ENCODE data around the gene PTP4A2. TPM values are rescaled to one million over a fixed set of nuclear protein-coding genes. Genes with fewer than 3 reads are reported as not detected.
"Not testable (repeated sequence)": the region's sequence is repeated elsewhere in the genome, so short reads cannot be mapped to it uniquely, and the experiment has no call there.

The PTP4A2 gene
- total RNA-seq, 2 donors from 2014 or later = 269 to 384 TPM

DNA sequence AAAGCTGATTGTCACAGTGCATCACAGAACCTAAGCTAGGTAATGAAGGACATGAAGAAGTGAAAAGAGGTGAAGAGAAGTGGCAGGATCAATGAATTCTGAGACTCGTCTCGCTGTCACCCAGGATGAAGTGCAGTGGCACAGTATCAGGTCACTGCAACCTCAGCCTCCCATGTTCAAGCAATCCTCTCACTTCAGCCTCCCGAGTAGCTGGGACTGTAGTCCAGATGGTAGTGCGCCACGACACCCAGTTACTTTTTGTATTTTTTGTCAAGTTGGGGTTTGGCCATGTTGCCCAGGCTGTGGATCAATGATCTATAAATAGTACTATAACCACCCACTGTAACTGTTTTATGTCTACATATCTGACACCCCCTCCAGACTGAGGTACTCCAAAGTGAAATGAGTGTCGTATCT is 33.1 kb downstream of the PTP4A2 start:
- Mint-ChIP-seq H3K27ac (peak overlapping the region; percentile 65), H3K36me3 (ENCODE audit: low read depth) (peaks cover 6% of the 10 kb centered on the region), H3K4me3 (no peak overlapping the region), H3K27me3 (no peaks in the 10 kb centered on the region), H3K4me1 (peaks cover 22% of the 10 kb centered on the region)
- H3K9me3 ChIP-seq (ENCODE audit: control insufficient read depth, low read length, poor library complexity, severe bottlenecking) = no peaks in the 10 kb centered on the region
- ATAC-seq = no peak
- no peak for DNase-seq

DNA sequence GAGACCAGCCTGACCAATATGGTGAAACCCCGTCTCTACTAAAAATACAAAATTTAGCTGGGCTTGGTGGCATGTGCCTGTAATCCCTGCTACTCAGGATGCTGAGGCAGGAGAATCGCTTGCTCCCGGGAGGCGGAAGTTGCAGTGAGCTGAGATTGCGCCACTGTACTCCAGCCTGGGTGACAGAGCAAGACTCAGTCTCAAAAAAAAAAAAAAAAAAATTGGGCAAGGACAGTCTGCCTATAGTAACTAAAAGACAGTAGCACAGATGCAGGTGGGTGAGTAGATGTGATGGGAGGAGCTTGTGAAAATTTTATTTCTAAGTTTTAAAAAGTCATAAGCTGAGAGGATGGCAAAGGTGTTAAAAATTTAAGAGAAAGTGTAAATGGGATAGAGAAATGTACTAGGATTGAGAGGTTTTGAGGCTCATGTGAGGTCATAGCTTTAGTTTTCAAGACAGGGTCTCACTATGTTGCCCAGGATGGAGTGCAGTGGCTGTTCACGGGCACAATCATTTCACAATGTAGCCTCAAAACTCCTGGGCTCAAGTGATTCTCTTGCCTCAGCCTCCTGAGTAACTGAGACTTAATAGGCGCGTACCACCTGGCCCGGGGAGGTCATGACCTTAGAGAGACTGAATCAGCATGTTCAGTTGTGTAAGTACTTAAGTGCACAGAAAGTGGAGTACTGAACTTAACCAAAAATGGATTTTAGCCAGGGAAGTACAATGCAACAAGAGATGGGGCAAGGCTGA is 33.7 kb downstream of the PTP4A2 start:
- Mint-ChIP-seq H3K4me1 (peaks cover 20% of the 10 kb centered on the region), H3K4me3 (no peak overlapping the region), H3K27ac (peak overlapping the region; percentile 65), H3K27me3 (no peaks in the 10 kb centered on the region), H3K36me3 (ENCODE audit: low read depth) (peaks cover 3% of the 10 kb centered on the region)
- DNase-seq (no peak), ATAC-seq (peak; percentile 27)
- no peaks in the 10 kb centered on the region for H3K9me3 ChIP-seq (ENCODE audit: control insufficient read depth, low read length, poor library complexity, severe bottlenecking)

DNA sequence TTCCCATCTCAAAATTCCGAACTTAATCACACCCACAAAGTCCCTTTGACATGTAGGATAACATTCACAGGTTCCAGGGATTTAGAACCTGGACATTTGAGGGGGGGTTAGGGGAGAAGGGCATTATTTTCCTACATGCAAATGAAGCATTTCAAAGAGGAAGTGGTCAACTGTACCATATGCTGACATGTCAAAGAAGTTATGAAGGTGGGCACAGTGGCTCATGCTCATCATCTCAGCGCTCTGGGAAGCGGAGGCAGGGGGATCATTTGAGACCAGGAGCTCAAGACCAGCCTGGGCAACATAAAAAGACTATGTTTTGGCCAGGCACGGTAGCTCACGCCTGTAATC is 35.7 kb downstream of the PTP4A2 start:
- H3K9me3 ChIP-seq (ENCODE audit: control insufficient read depth, low read length, poor library complexity, severe bottlenecking) = no peaks in the 10 kb centered on the region
- Mint-ChIP-seq H3K36me3 (ENCODE audit: low read depth) (no peaks in the 10 kb centered on the region), H3K27me3 (no peaks in the 10 kb centered on the region), H3K4me3 (no peak overlapping the region), H3K4me1 (peaks cover 22% of the 10 kb centered on the region), H3K27ac (no peak overlapping the region)
- DNase-seq (no peak), ATAC-seq (no peak)

DNA sequence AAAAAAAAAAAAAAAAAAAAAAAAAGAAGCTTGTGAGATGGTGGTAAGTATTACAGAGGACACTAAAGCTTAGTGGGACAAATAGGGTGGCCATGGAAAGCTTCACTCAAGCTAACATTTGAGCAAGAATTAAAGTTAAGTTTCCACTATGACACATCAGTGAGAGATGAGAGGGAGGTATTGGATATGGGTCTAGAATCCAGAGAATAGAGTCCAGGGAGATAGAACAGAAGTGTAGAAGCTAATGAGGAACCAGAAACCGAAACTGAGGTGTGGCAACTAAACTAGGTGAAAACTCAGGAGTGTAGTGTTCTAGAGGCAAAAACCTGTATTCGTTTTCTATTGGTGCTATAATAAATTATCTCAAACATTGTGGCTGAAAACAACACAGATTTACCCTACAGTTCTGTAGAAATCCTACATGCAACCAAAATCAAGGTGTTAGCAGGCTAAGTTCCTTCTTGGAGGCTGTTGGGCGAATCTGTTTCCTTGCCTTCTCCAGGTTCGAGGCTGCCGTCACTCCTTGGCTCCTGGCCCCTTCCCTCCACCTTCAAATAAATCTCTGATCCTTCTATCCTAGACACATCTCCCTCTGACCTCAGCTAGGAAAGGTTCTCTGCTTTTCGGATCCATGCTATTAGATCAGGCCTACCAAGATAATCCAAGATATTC is 36.2 kb downstream of the PTP4A2 start:
- H3K4me1 Mint-ChIP-seq = peaks cover 22% of the 10 kb centered on the region
- DNase-seq (no peak), ATAC-seq (no peak)
- H3K36me3 Mint-ChIP-seq (ENCODE audit: low read depth) = no peaks in the 10 kb centered on the region
- H3K4me3 Mint-ChIP-seq = no peak overlapping the region
- no peaks in the 10 kb centered on the region for H3K27me3 Mint-ChIP-seq
- H3K9me3 ChIP-seq (ENCODE audit: control insufficient read depth, low read length, poor library complexity, severe bottlenecking) = no peaks in the 10 kb centered on the region
- H3K27ac Mint-ChIP-seq = no peak overlapping the region

DNA sequence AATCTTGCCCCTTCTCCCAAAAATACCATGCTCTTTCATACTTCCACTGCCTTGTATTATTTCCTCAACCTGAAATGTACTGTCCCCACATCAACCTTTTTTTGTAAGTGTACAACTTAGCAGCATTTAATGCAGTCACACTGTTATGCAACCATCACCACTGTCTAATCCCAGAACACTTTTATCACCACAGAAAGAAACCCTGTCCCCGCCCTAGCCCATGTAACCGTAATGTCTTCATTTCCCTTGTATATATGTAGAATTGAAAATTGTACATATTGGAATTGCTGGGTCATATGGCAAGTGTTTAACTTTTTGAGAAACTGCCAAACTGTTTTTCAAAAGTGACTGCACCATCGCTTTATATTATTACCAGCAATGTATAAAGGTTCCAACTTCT is 37.4 kb downstream of the PTP4A2 start:
- no peaks in the 10 kb centered on the region for H3K9me3 ChIP-seq (ENCODE audit: control insufficient read depth, low read length, poor library complexity, severe bottlenecking)
- Mint-ChIP-seq H3K4me3 (no peak overlapping the region), H3K27ac (no peak overlapping the region), H3K27me3 (no peaks in the 10 kb centered on the region), H3K4me1 (peaks cover 21% of the 10 kb centered on the region), H3K36me3 (ENCODE audit: low read depth) (no peaks in the 10 kb centered on the region)
- ATAC-seq = no peak
- DNase-seq = no peak

DNA sequence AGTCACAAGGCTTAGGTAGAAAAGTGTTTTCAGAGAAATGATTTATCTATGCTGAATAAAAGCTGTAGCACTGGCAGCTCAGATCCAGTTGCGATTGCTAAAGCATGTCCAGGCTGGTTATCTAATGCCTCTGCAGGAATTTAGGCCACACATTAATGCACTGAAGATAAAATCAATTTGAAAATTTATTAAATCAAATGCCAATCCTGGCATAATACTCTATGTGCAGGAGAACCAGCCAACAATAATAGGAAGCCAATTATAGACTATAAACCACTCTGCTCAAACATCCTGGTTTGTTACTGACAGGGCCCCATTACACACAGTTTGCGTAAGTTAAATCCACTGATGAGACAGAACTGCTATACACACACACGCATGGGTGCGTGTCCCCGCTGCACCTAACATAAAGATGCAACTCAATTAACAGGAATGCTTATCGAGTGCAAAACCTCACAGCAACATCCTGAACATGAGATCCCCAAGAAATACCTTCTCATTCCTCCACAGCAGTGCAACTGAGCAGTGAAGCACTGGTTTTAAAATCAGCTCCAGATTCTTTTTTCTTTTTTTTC is 40.6 kb downstream of the PTP4A2 start:
- Mint-ChIP-seq H3K4me1 (peaks cover 6% of the 10 kb centered on the region), H3K36me3 (ENCODE audit: low read depth) (no peaks in the 10 kb centered on the region), H3K27ac (no peak overlapping the region), H3K27me3 (no peaks in the 10 kb centered on the region), H3K4me3 (no peak overlapping the region)
- DNase-seq = no peak
- no peaks in the 10 kb centered on the region for H3K9me3 ChIP-seq (ENCODE audit: control insufficient read depth, low read length, poor library complexity, severe bottlenecking)
- no peak for ATAC-seq

DNA sequence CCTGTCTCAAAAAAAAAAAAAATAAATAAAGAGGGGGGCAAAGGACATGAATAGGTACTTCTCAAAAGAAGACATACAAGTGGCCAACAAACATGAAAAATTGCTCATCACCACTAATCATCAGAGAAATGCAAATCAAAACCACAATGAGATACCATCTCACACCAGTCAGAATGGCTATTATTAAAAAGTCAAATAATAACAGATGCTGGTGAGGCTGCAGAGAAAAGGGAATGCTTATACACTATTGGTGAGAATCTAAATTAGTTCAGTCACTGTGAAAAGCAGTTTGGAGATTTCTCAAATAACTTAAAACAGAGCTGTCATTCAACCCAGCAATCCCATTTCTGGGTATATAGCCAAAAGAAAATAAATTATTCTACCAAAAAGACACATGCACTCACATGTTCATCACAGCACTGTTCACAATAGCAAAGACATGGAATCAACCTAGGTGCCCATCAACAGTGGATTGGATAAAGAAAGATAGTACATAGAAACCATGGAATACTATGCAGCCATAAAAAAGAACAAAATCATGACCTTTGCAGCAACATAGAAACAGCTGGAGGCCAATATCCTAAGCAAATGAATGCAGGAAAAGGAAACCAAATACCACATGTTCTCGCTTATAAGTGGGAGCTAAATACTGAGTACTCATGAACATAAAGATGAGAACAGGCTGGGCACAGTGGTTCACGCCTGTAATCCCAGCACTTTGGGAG is 42.5 kb downstream of the PTP4A2 start:
- not testable (repeated sequence) for H3K27me3 Mint-ChIP-seq; H3K9me3 ChIP-seq (ENCODE audit: control insufficient read depth, low read length, poor library complexity, severe bottlenecking); H3K4me3 Mint-ChIP-seq; DNase-seq; ATAC-seq; H3K27ac Mint-ChIP-seq; H3K4me1 Mint-ChIP-seq; H3K36me3 Mint-ChIP-seq (ENCODE audit: low read depth)

DNA sequence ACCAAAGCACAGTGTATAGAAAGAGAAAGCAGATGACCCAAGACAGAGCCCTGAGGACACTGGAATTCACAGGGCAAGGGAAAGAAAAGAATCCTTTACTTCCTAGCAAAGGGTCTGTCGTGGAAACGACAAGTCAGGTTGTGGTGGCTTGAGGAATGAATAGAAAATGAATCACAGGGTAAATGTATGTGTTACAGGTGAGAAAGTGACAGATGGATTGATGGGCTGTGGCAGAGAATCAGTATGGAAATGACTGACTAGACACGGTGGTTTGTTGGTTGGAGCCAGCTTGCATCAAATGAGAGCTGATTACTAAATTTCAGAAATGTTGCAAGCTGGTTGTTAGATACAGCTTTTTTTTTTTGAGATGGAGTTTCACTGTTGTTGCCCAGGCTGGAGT is 46.9 kb downstream of the PTP4A2 start:
- ATAC-seq = no peak
- Mint-ChIP-seq H3K4me1 (peaks cover 14% of the 10 kb centered on the region), H3K27ac (peak overlapping the region; percentile 49), H3K36me3 (ENCODE audit: low read depth) (no peaks in the 10 kb centered on the region), H3K4me3 (peak overlapping the region; percentile 51), H3K27me3 (no peaks in the 10 kb centered on the region)
- no peak for DNase-seq
- H3K9me3 ChIP-seq (ENCODE audit: control insufficient read depth, low read length, poor library complexity, severe bottlenecking) = no peaks in the 10 kb centered on the region

DNA sequence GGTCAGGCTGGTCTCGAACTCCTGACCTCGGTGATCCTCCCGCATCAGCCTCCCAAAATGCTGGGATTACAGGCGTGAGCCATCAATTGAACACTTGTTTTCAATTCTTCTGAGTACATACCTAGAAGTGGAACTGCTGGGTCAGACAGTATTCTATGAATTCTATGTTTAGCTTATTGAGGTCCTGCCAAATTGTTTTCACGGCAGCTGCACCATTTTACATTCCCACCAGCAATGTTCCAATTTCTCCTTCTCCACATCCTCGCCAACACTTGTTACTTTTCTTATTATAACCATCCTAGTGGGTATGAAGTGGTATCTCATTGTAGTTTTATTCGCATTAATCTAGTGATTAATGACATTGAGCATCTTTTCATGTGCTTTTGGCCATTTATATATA is 49.9 kb downstream of the PTP4A2 start:
- no peak for DNase-seq
- Mint-ChIP-seq H3K27me3 (no peaks in the 10 kb centered on the region), H3K4me3 (no peak overlapping the region), H3K27ac (peak overlapping the region; percentile 94), H3K36me3 (ENCODE audit: low read depth) (no peaks in the 10 kb centered on the region), H3K4me1 (peaks cover 14% of the 10 kb centered on the region)
- H3K9me3 ChIP-seq (ENCODE audit: control insufficient read depth, low read length, poor library complexity, severe bottlenecking) = no peaks in the 10 kb centered on the region
- ATAC-seq = no peak

DNA sequence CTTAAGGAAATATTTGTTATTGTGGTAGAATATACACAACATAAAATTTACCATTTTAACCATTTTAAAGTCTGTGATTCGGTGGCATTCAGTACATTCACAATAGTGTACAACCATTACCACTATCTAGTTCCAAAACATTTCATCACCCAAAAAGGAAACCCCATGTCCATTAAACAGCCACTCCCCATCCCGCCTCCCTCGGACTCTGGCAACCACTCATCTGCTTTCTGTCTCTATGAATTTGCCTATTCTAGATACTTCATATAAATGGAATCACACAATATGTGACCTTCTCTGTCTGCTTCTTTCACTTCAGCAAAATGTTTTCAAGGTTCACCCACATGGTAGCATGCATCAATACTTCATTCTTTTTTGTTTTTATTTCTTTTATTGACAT is 51.3 kb downstream of the PTP4A2 start:
- no peaks in the 10 kb centered on the region for H3K9me3 ChIP-seq (ENCODE audit: control insufficient read depth, low read length, poor library complexity, severe bottlenecking)
- no peak for ATAC-seq
- Mint-ChIP-seq H3K27me3 (no peaks in the 10 kb centered on the region), H3K4me1 (peaks cover 14% of the 10 kb centered on the region), H3K27ac (no peak overlapping the region), H3K4me3 (no peak overlapping the region), H3K36me3 (ENCODE audit: low read depth) (no peaks in the 10 kb centered on the region)
- DNase-seq = no peak

DNA sequence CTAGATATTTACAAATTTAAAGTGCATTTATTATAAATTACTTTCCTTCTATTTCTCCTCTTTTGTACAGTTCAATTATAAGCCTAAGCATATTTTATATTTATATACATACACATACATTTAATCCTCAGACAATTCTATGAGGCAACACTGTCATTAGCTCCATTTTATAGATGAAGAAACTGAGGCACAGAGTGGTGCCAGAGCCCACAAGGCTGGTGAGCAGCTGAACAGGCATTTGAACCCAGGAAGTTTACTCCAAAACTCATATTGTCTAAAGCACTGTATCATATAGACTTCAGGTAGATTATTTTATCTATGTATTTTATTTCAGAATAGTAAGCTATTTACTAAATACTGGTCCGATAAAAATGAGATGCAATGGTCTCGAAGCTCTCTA is 52.3 kb downstream of the PTP4A2 start:
- no peaks in the 10 kb centered on the region for H3K9me3 ChIP-seq (ENCODE audit: control insufficient read depth, low read length, poor library complexity, severe bottlenecking)
- H3K4me1 Mint-ChIP-seq = peaks cover 14% of the 10 kb centered on the region
- H3K4me3 Mint-ChIP-seq = no peak overlapping the region
- H3K36me3 Mint-ChIP-seq (ENCODE audit: low read depth) = no peaks in the 10 kb centered on the region
- H3K27me3 Mint-ChIP-seq = no peaks in the 10 kb centered on the region
- ATAC-seq = no peak
- no peak overlapping the region for H3K27ac Mint-ChIP-seq
- no peak for DNase-seq

DNA sequence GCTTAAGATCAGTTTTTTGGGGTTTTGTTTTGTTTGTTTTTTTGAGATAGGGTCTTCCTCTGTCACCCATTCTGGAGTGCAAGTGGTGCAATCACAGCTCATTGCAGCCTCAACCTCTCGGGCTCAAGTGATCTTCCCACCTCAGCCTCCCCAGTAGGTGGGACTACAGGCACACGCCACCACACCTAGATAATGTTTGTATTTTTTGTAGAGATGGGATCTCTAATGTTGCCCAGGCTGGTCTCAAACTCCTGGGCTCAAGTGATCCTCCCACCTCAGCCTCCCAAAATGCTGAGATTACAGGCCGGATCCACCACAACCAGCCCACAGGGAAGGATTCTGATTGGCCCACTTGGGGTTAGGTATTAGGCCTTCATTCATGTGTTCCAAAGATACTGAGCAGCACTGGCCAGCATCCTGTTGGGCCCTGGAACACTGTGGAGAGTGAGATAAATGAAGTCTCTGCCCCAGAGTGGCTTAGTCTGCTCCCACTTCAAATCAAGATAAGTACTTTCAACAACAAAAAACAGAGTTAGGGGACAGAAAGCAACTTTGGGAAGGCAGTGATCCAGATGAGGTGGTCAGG is 54.7 kb downstream of the PTP4A2 start:
- H3K9me3 ChIP-seq (ENCODE audit: control insufficient read depth, low read length, poor library complexity, severe bottlenecking) = no peaks in the 10 kb centered on the region
- no peak overlapping the region for H3K4me3 Mint-ChIP-seq
- H3K4me1 Mint-ChIP-seq = peaks cover 7% of the 10 kb centered on the region
- no peaks in the 10 kb centered on the region for H3K36me3 Mint-ChIP-seq (ENCODE audit: low read depth)
- H3K27ac Mint-ChIP-seq = no peak overlapping the region
- H3K27me3 Mint-ChIP-seq = no peaks in the 10 kb centered on the region
- no peak for DNase-seq
- ATAC-seq = no peak

DNA sequence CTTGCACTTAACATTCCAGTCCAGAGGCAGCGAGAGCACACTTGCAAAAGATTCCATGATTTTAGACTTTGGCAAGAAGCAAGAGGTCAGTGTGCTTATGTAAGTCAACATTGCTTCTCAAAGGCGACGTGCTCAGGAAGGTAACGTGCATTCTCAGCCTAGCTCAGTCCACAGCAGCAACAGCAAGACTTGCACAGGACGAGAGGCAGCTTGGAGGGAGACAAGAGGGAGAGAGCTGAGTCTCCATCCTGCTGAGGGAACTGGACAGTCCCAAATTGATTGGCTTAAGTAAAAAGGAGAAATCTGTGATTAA is 56.5 kb downstream of the PTP4A2 start:
- Mint-ChIP-seq H3K36me3 (ENCODE audit: low read depth) (no peaks in the 10 kb centered on the region), H3K27ac (no peak overlapping the region), H3K4me3 (no peak overlapping the region), H3K4me1 (peaks cover 5% of the 10 kb centered on the region), H3K27me3 (no peaks in the 10 kb centered on the region)
- ATAC-seq (no peak), DNase-seq (no peak)
- H3K9me3 ChIP-seq (ENCODE audit: control insufficient read depth, low read length, poor library complexity, severe bottlenecking) = no peaks in the 10 kb centered on the region

All from T-helper 17 cell (primary cell).